Spinal cord (tissue), 10 donors: Measurements from ENCODE around the gene NUBP1. TPM values are rescaled to one million over a fixed set of nuclear protein-coding genes. Genes with fewer than 3 reads are reported as not detected.

Experiments used
- DNase-seq, 6 donors: peaks; one replicate each; pipeline versions ENCODE4 v3.0.0 to v3.0.0-alpha.2; 2013 to 2015; ENCODE audit warnings: low spot score in 6 of 6, low read depth in 4 of 6
- H3K27ac ChIP-seq: one replicate; pipeline ENCODE4 v1.5.1; 2013; ENCODE audit warnings: low read depth, low read length, control low read depth
- H3K27me3 ChIP-seq: one replicate; pipeline ENCODE4 v1.6.1; 2013; ENCODE audit warnings: low read length; ENCODE audit not compliant: control insufficient read depth, insufficient read depth
- H3K36me3 ChIP-seq: one replicate; pipeline ENCODE4 v1.6.1; 2013; ENCODE audit warnings: low read length; ENCODE audit not compliant: control insufficient read depth, insufficient read depth
- H3K4me1 ChIP-seq: one replicate; pipeline ENCODE4 v1.6.1; 2013; ENCODE audit warnings: low read length; ENCODE audit not compliant: control insufficient read depth, insufficient read depth
- H3K4me3 ChIP-seq: one replicate; pipeline ENCODE4 v1.5.1; 2013; ENCODE audit warnings: low read depth, low read length, control low read depth
- H3K9me3 ChIP-seq: one replicate; pipeline ENCODE4 v1.6.1; 2013; ENCODE audit warnings: low read length; ENCODE audit not compliant: control insufficient read depth, insufficient read depth
- WGBS: methylation state at CpG from one replicate; pipeline ENCODE4 v1.1.5; 2013; ENCODE audit warnings: missing lambda C conversion rate; ENCODE audit not compliant: insufficient coverage; 5-methylcytosine and 5-hydroxymethylcytosine counted together
- polyA plus RNA-seq, 2 donors: library from polyadenylated mRNA; unstranded; fragments of 120-200 nt; gene quantifications; one replicate each; pipeline ENCODE4 v1.2.1, GENCODE V29; 2013; ENCODE audit not compliant: insufficient read length in 2 of 2
- total RNA-seq, 2 donors: library from RNA; depleted of rRNA in 1 of 2; stranded (reverse); fragments of 120-200 nt in 1 of 2; fragments of >200 nt in 1 of 2; gene quantifications; one replicate each; pipeline versions ENCODE4 v1.2.3 to v1.2.4, GENCODE V29; 2013 to 2014
- donor health status: healthy.

The NUBP1 gene
- total and polyA plus RNA-seq, 4 donors, result 13.1 to 34.2 (median 27.7) TPM

DNA sequence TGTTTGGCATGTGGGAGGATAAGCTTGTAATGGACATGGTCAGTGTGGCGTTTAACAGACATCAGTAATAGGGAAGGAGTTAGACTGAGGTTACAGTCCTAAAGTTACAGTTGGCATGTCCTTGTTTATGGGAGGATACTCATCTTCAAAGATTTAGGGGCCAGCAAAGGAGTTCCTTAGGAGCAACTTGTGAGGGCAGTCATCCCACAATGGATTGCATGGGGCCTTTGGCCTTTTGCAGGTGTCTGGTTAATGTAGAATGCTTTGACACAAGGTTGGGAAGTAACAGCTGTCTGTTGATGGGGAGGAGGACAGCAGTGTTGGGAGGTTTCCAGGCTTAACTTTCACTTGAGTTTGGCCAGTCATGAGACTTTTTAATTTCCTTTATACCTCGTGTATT is 2.2 kb downstream of the NUBP1 start:
- 78% methylated on average over 1 of the region's 2 CpGs for WGBS
- DNase-seq, result no peak
- no peak overlapping the region for H3K27ac ChIP-seq

DNA sequence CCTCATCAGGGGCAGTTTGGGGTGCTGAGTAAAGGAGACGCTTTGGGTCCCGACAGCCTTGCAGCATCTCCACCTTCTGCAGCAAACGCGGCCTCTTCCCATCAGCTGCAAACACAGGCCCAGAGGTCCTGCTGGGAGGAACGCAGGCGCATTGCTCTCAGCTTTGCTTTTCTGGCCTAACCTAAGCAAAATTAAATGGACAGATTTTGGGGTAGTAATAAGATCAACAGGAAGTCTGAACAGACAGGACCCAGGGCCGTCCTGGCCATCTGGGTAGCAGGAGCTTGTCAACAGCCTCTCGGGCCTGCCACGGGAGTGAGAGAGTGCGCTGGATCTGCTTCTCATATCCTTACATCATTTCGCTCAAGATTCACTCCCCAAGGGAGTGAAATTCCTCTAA is 7.2 kb downstream of the NUBP1 start:
- 93% methylated on average over 6 of the region's 11 CpGs for WGBS
- Histone ChIP-seq H3K36me3 (peaks cover 61% of the 10 kb centered on the region), H3K27ac (no peak overlapping the region), H3K4me1 (no peaks in the 10 kb centered on the region), H3K27me3 (no peaks in the 10 kb centered on the region), H3K9me3 (no peaks in the 10 kb centered on the region), H3K4me3 (no peak overlapping the region)
- no peak for DNase-seq

More for the DNA sequence above, 2.2 kb downstream of the NUBP1 start:
- Histone ChIP-seq H3K4me1 (peaks cover 11% of the 10 kb centered on the region), H3K36me3 (peaks cover 28% of the 10 kb centered on the region), H3K4me3 (no peak overlapping the region), H3K9me3 (no peaks in the 10 kb centered on the region), H3K27me3 (no peaks in the 10 kb centered on the region)

DNA sequence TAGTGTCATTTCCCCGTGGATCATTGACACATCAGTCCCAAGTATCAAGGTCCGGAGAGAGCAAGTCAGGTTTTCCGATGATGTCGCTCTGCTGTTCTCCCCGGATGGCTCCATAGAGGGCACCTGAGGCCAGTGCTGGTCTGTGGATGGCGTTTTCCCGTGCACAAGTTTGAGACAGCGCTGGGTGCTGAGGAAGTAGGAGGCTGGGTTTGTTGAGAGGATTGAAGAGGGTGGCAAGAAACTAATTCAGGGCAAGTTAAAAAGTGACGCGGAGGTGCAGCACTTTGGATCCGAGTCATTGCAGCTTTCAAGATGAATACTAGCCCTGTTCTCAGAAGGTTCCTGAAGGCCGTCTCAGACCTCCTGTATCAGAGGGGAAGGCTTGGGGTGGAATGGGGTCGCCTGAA is 7.7 kb downstream of the NUBP1 start:
- Histone ChIP-seq H3K36me3 (peaks cover 65% of the 10 kb centered on the region), H3K9me3 (no peaks in the 10 kb centered on the region), H3K4me1 (no peaks in the 10 kb centered on the region), H3K4me3 (no peak overlapping the region), H3K27ac (no peak overlapping the region), H3K27me3 (no peaks in the 10 kb centered on the region)
- WGBS, result 82% methylated on average over 12 of the region's 13 CpGs
- DNase-seq, result no peak

DNA sequence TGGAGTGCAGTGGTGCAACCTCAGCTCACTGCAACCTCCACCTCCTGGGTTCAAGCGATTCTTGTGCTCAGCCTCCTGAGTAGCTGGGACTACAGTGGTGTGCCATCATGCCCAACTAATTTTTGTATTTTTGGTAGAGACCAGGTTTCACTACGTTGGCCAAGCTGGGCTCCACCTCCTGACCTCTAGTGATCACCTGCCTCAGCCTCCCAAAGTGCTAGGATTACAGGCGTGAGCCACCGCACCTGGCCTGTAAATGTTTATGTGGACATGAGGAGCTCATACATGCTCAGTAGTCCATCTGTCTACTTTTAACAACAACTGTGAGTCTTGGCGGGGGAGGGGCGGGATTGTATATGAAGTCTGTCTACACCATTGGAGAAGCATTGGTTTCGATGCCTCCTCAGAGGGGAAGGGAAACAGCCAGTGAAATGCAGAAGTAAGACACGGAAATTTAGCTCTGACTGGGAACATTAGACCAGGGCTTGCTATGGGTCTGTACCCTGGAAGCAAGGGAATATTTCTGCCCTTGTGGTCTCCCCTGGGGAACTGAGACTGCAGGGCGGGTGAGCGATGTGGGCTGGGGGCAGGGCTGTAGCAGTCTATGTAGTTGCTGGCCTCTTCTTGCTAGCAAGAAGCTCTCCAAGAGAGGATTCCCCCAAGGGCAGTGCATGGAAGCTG is 9.3 kb downstream of the NUBP1 start:
- WGBS, result 98% methylated on average over 8 of the region's 10 CpGs
- H3K27me3 ChIP-seq, result no peaks in the 10 kb centered on the region
- DNase-seq, result peak in 1 of 6 donors; percentile 30
- no peak overlapping the region for H3K4me3 ChIP-seq
- H3K4me1 ChIP-seq, result no peaks in the 10 kb centered on the region
- peaks cover 69% of the 10 kb centered on the region for H3K36me3 ChIP-seq
- H3K9me3 ChIP-seq, result no peaks in the 10 kb centered on the region
- H3K27ac ChIP-seq, result no peak overlapping the region

DNA sequence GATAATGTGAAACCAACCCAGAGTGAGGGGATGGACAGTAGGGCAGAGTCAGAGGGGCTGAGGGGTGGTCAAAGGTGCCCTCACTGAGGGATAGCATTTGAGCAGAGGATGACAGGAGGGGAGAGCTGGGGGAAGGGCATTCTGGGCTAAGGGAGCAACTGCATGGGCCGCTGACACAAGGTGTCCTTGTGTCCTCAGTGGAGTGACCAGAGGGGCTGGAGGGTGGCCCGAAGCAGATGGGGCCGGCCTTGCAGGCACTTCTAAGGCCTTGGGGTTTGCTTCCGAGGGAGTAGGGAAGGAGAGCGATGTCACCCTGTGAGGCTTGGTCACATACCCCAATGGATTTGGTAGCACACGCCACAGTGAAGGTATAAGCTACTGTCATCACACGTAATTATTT is 10.0 kb downstream of the NUBP1 start:
- WGBS, result 95% methylated on average over 2 of the region's 7 CpGs

DNA sequence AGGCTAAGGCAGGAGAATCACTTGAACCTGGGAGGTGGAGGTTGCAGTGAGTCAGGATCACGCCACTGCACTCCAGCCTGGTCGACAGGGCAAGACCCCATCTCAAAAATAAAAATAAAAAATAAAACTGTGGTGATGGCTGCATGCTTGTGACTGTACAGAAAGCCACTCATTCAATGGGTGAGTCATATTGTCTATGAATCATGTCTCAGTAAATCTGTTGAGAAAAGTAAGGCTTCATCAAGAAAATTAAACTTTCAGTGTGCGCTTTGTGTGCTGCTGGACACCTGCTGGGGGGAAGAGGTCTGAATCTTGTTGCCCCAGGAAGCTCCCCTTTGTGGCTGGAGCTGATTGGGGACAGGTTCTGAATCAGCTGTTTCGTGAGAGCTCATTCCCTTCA is 11.3 kb downstream of the NUBP1 start:
- Histone ChIP-seq H3K36me3 (peaks cover 80% of the 10 kb centered on the region), H3K4me3 (no peak overlapping the region), H3K9me3 (no peaks in the 10 kb centered on the region), H3K27ac (no peak overlapping the region), H3K4me1 (no peaks in the 10 kb centered on the region), H3K27me3 (no peaks in the 10 kb centered on the region)
- no peak for DNase-seq
- WGBS, result 100% methylated on average over 1 of the region's 4 CpGs

More for the DNA sequence above, 10.0 kb downstream of the NUBP1 start:
- no peaks in the 10 kb centered on the region for H3K27me3 ChIP-seq
- H3K4me1 ChIP-seq, result no peaks in the 10 kb centered on the region
- H3K9me3 ChIP-seq, result no peaks in the 10 kb centered on the region
- H3K36me3 ChIP-seq, result peaks cover 73% of the 10 kb centered on the region
- no peak for DNase-seq
- H3K4me3 ChIP-seq, result no peak overlapping the region
- no peak overlapping the region for H3K27ac ChIP-seq

DNA sequence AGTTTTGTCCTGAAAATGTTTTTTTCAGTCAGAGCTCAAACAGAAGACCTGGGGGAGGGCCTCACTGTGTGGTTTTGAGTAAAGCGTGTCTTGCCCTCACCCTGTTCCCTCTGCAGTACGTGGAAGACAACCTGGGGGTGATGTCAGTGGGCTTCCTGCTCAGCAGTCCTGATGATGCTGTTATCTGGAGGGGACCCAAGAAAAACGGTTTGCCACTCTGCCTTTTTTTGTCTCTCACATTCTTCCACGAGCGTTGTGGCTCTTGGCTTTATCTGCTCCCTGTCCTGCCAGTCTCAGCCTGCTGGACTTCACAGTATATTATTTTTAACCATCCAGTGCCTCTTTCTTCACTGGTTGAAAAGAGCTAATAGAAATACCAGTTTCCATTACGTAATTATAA is 12.9 kb downstream of the NUBP1 start:
- no peak for DNase-seq
- H3K4me1 ChIP-seq, result no peaks in the 10 kb centered on the region
- no peak overlapping the region for H3K27ac ChIP-seq
- WGBS, result 75% methylated on average over 2 of the region's 6 CpGs
- no peaks in the 10 kb centered on the region for H3K9me3 ChIP-seq
- H3K4me3 ChIP-seq, result no peak overlapping the region
- peaks cover 81% of the 10 kb centered on the region for H3K36me3 ChIP-seq
- H3K27me3 ChIP-seq, result no peaks in the 10 kb centered on the region

DNA sequence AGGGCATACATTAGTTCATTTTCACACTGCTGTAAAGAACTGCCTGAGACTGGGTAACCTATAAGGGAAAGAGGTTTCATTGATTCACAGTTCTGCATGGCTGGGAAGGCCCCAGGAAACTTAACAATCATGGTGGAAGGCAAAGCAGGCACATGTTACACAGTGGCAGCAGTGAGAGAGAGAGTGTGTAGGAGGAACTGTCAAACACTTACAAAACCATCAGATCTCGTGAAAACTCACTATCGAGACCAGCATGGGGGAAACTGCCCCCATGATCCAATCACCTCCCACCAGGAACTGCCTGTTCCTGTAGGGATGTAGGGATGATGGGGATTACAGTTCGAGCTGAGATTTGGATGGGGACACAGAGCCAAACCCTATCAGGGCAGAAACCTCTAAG is 17.2 kb downstream of the NUBP1 start:
- no peaks in the 10 kb centered on the region for H3K9me3 ChIP-seq
- WGBS, result no CpG with 5 or more reads among the region's 3 CpGs
- peaks cover 91% of the 10 kb centered on the region for H3K36me3 ChIP-seq
- H3K4me3 ChIP-seq, result no peak overlapping the region
- H3K4me1 ChIP-seq, result no peaks in the 10 kb centered on the region
- no peaks in the 10 kb centered on the region for H3K27me3 ChIP-seq
- DNase-seq, result no peak
- H3K27ac ChIP-seq, result no peak overlapping the region

DNA sequence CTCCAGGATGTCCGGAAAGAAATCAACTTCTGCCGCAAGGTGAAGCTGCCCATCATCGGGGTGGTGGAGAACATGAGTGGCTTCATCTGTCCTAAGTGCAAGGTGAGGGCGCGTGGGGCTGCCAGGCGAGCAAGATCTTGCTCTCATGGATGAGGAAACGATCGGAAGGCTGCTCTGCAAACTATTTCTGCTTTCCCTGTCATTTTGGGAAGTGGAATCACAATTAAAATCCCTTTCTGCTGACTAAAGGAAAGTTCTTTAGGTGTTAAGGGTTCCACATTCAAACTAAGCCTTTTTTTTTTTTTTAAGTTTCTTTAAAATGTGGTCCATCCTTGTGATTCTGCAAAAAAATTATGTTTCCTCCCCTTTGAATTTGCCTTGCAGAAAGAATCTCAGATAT is 17.7 kb downstream of the NUBP1 start:
- Histone ChIP-seq H3K27me3 (no peaks in the 10 kb centered on the region), H3K4me1 (no peaks in the 10 kb centered on the region), H3K4me3 (no peak overlapping the region), H3K36me3 (peaks cover 93% of the 10 kb centered on the region), H3K9me3 (no peaks in the 10 kb centered on the region), H3K27ac (no peak overlapping the region)
- 100% methylated on average over 4 of the region's 8 CpGs for WGBS
- DNase-seq, result no peak

DNA sequence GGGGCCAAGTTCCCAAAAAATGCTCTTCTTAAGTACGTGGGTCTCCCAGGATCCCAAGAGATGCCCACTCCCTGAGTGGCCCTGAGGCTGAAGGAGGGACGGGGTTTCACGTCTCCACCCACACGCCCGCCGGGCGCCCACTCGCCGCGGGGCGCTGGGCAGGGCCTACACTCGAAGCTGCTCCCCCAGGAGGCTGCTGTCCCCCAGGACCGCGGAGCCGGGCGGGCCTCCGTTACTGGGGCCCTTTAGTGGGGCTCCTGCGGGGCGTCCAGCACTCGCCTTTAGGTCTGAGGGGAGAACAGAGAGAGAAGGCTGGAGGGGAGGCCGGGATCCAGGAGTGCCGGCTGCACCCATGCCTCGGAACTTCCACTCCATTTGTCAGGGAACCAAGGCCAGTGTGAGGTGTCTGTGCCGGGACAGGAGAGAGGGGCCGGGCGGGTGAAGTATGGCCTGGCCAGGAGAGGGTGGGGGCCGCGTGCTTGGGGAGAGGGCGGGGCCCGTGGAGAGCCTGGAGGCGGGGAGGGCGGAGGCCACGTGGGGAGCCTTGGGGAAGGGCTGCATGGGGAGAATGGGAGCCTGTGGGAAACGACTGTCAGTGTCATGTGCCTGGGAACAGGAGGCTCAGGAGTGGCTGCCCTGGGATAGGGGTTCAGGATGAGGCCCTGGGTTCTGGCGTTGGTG is 18.8 kb downstream of the NUBP1 start:
- WGBS, result 94% methylated on average over 28 of the region's 35 CpGs
- Histone ChIP-seq H3K27ac (no peak overlapping the region), H3K9me3 (no peaks in the 10 kb centered on the region), H3K4me3 (no peak overlapping the region), H3K4me1 (no peaks in the 10 kb centered on the region), H3K27me3 (no peaks in the 10 kb centered on the region), H3K36me3 (peaks cover 91% of the 10 kb centered on the region)
- no peak for DNase-seq
